ENCODE data around the gene RANBP10.

The RANBP10 gene

GRCh38 chr16:67733734-67734470 is 72.5 kb downstream of the RANBP10 start:
- no peaks in the 10 kb centered on the region for H3F3A ChIP-seq (ENCODE audit: insufficient read depth)
- H3K79me2 ChIP-seq (ENCODE audit: insufficient read depth, low read length), result no peaks in the 10 kb centered on the region
- no peaks in the 10 kb centered on the region for H3K9me2 ChIP-seq (replicated peaks; ENCODE audit: insufficient read depth, low read length)
- H2AFZ ChIP-seq (ENCODE audit: low read depth, low read length, severe bottlenecking), result no peak overlapping the region
- no peak for TF ChIP-seq EZH2phosphoT487 (conservative IDR thresholded peaks at IDR 0.05; ENCODE audit: low read length)
- no peak for TF ChIP-seq CTCF (IDR thresholded peaks at IDR 0.05; ENCODE audit: insufficient read depth, low read length, poor library complexity, severe bottlenecking)
- H3K27ac ChIP-seq (ENCODE audit: low read depth, low read length), result no peak overlapping the region
- H3K9me3 ChIP-seq (ENCODE audit: insufficient read depth, low read length), result no peaks in the 10 kb centered on the region
- no peaks in the 10 kb centered on the region for H3K27me3 ChIP-seq (ENCODE audit: low read length)
- H3K9ac ChIP-seq (ENCODE audit: low read length), result no peak overlapping the region
- H3K4me3 ChIP-seq (ENCODE audit: insufficient read depth, low read length, poor library complexity, severe bottlenecking), result no peak overlapping the region
- no peak overlapping the region for H3K4me2 ChIP-seq (ENCODE audit: low read depth, low read length, poor library complexity, severe bottlenecking)
- no peaks in the 10 kb centered on the region for H4K20me1 ChIP-seq (ENCODE audit: low read depth, low read length)
- no peaks in the 10 kb centered on the region for H3K36me3 ChIP-seq (ENCODE audit: low read length)

- no peak overlapping the region for H3K27ac ChIP-seq (ENCODE audit: low read depth, low read length)
- H3K4me3 ChIP-seq (ENCODE audit: insufficient read depth, low read length, poor library complexity, severe bottlenecking), result no peak overlapping the region
- no peak overlapping the region for H2AFZ ChIP-seq (ENCODE audit: low read depth, low read length, severe bottlenecking)
- no peaks in the 10 kb centered on the region for H3K9me3 ChIP-seq (ENCODE audit: insufficient read depth, low read length)
- H3K36me3 ChIP-seq (ENCODE audit: low read length), result no peaks in the 10 kb centered on the region
- H3F3A ChIP-seq (ENCODE audit: insufficient read depth), result no peaks in the 10 kb centered on the region
- TF ChIP-seq EZH2phosphoT487 (conservative IDR thresholded peaks at IDR 0.05; ENCODE audit: low read length) (no peak), CTCF (IDR thresholded peaks at IDR 0.05; ENCODE audit: insufficient read depth, low read length, poor library complexity, severe bottlenecking) (no peak)
- H3K9me2 ChIP-seq (replicated peaks; ENCODE audit: insufficient read depth, low read length), result no peaks in the 10 kb centered on the region
- no peaks in the 10 kb centered on the region for H4K20me1 ChIP-seq (ENCODE audit: low read depth, low read length)
- H3K9ac ChIP-seq (ENCODE audit: low read length), result no peak overlapping the region
- H3K27me3 ChIP-seq (ENCODE audit: low read length), result no peaks in the 10 kb centered on the region
- no peak overlapping the region for H3K4me2 ChIP-seq (ENCODE audit: low read depth, low read length, poor library complexity, severe bottlenecking)
- H3K79me2 ChIP-seq (ENCODE audit: insufficient read depth, low read length), result no peaks in the 10 kb centered on the region
Observed at GRCh38 chr16:67731753-67732095, 74.6 kb downstream of the RANBP10 start.

- H3K9ac ChIP-seq (ENCODE audit: low read length), result no peak overlapping the region
- H2AFZ ChIP-seq (ENCODE audit: low read depth, low read length, severe bottlenecking), result no peak overlapping the region
- no peak overlapping the region for H3K27ac ChIP-seq (ENCODE audit: low read depth, low read length)
- H3K9me3 ChIP-seq (ENCODE audit: insufficient read depth, low read length), result no peaks in the 10 kb centered on the region
- no peaks in the 10 kb centered on the region for H3F3A ChIP-seq (ENCODE audit: insufficient read depth)
- TF ChIP-seq CTCF (IDR thresholded peaks at IDR 0.05; ENCODE audit: insufficient read depth, low read length, poor library complexity, severe bottlenecking), result no peak
- TF ChIP-seq EZH2phosphoT487 (conservative IDR thresholded peaks at IDR 0.05; ENCODE audit: low read length), result no peak
- H3K4me3 ChIP-seq (ENCODE audit: insufficient read depth, low read length, poor library complexity, severe bottlenecking), result no peak overlapping the region
- H3K27me3 ChIP-seq (ENCODE audit: low read length), result no peaks in the 10 kb centered on the region
- H4K20me1 ChIP-seq (ENCODE audit: low read depth, low read length), result no peaks in the 10 kb centered on the region
- H3K36me3 ChIP-seq (ENCODE audit: low read length), result no peaks in the 10 kb centered on the region
- no peak overlapping the region for H3K4me2 ChIP-seq (ENCODE audit: low read depth, low read length, poor library complexity, severe bottlenecking)
- H3K79me2 ChIP-seq (ENCODE audit: insufficient read depth, low read length), result no peaks in the 10 kb centered on the region
- H3K9me2 ChIP-seq (replicated peaks; ENCODE audit: insufficient read depth, low read length), result no peaks in the 10 kb centered on the region
Observed at GRCh38 chr16:67731071-67731752, 75.1 kb downstream of the RANBP10 start.
